DND-41 (cell line): Measurements from ENCODE around the gene ZNF668.

Source experiments
- ATAC-seq: fragments of 200-7000 bp; cut with Tn5 transposase; 3 replicates; pipeline ENCODE4 v1.9.1; 2021; ENCODE audit warnings: low read depth; ENCODE audit not compliant: insufficient read depth
- DNase-seq: peaks from one replicate; pipeline ENCODE4 v3.0.0-alpha.2; 2020
- H2AFZ ChIP-seq: 2 replicates; pipeline ENCODE4 v1.6.0; 2012; ENCODE audit warnings: low read depth, low read length
- H3K27ac ChIP-seq: 2 replicates; pipeline ENCODE4 v1.5.1; 2012; ENCODE audit warnings: low read length, inconsistent platforms
- H3K27me3 ChIP-seq: fragments of 200-600 bp; sonication (generic); 2 replicates; pipeline ENCODE4 v1.6.0; 2012; ENCODE audit warnings: low read length, mild to moderate bottlenecking, inconsistent platforms; ENCODE audit not compliant: insufficient read depth, poor library complexity
- H3K36me3 ChIP-seq: 2 replicates; pipeline ENCODE4 v1.5.1; 2012; ENCODE audit warnings: low read length, inconsistent platforms; ENCODE audit not compliant: insufficient read depth
- H3K4me1 ChIP-seq: 2 replicates; pipeline ENCODE4 v1.5.1; 2012; ENCODE audit warnings: mild to moderate bottlenecking, low read length; ENCODE audit not compliant: insufficient read depth
- H3K4me2 ChIP-seq: 2 replicates; pipeline ENCODE4 v1.6.0; 2012; ENCODE audit warnings: mild to moderate bottlenecking, moderate library complexity, low read length, inconsistent platforms; ENCODE audit not compliant: insufficient read depth
- H3K4me3 ChIP-seq, 2 experiments: fragments of 200-600 bp in 1 of 2; shearing (Covaris generic) in 1 of 2; 2 replicates each; pipeline ENCODE4 v1.5.1; 2012 to 2016; ENCODE audit warnings: inconsistent platforms in 2 of 2, low read length in 2 of 2, mild to moderate bottlenecking in 2 of 2, low read depth in 1 of 2, moderate library complexity in 1 of 2
- H3K79me2 ChIP-seq: 2 replicates; pipeline ENCODE4 v1.6.0; 2012; ENCODE audit warnings: low read length, inconsistent platforms; ENCODE audit not compliant: insufficient read depth
- H3K9ac ChIP-seq: 2 replicates; pipeline ENCODE4 v1.6.0; 2012; ENCODE audit warnings: low read depth, mild to moderate bottlenecking, inconsistent platforms, low read length, moderate library complexity
- H3K9me3 ChIP-seq: 2 replicates; pipeline ENCODE4 v1.5.1; 2012; ENCODE audit warnings: low read length, moderate library complexity, mild to moderate bottlenecking, inconsistent platforms; ENCODE audit not compliant: insufficient read depth, severe bottlenecking
- H4K20me1 ChIP-seq: 2 replicates; pipeline ENCODE4 v1.6.0; 2012; ENCODE audit warnings: low read length; ENCODE audit not compliant: insufficient read depth
- EZH2 ChIP-seq: IDR thresholded peaks from 3 replicates; pipeline ENCODE4 v1.6.1; 2012; ENCODE audit warnings: borderline replicate concordance, low read depth, mild to moderate bottlenecking, moderate library complexity, low read length, inconsistent platforms; ENCODE audit not compliant: severe bottlenecking
- TF ChIP-seq, protein P1 (sequence below): IDR thresholded peaks from 2 replicates; pipeline ENCODE4 v1.5.1; 2012; ENCODE audit warnings: borderline replicate concordance, low read length, moderate library complexity, mild to moderate bottlenecking; ENCODE audit not compliant: poor library complexity, severe bottlenecking; ENCODE audit errors: extremely low read depth

ZNF668 gene

DNA sequence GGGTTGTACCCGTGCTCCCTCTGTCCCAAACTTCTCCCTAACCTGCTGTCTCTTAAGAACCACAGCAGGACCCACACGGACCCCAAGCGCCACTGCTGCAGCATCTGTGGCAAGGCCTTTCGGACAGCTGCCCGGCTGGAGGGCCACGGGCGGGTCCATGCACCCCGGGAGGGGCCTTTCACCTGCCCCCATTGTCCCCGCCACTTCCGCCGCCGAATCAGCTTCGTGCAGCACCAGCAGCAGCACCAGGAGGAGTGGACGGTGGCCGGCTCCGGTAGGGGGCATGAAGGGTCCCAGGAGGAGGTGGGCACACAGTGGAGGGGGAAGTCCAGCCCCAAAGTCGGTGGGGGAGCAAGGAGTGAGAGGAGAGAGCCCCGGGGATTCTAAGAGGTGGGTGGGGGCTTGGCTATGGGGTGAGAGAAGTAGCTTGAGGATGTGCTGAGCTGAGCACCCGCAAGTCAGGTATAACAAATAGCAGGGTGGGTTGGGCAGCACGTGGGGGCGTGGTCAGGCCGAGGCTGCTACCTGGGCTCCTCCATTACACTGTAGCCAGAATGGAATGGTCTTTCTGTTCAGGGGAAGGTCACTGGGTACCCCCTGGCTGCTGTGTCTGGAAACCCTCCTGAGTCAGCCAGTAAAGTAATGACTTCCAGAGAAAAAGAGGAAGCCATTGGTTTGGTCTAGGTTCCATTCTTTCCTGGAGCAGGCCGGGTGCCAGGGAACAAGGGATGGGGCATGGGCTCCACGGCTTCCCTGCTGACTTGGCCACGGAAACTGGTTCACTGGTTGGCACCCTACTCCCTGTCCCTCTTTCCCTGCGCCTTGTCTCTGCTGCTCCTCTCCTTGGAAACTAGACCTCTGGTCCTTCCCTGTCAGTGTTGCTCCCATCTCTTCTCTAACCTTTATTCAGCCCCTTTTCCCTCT is 7.7 kb upstream of the ZNF668 start:
- ATAC-seq (no peak), DNase-seq (no peak)
- Histone ChIP-seq H3K4me3 (no peak overlapping the region), H3K79me2 (peaks cover 56% of the 10 kb centered on the region), H3K4me2 (no peak overlapping the region), H3K9ac (no peak overlapping the region), H4K20me1 (peaks cover 72% of the 10 kb centered on the region), H3K27ac (no peak overlapping the region), H2AFZ (no peak overlapping the region), H3K27me3 (no peaks in the 10 kb centered on the region), H3K36me3 (peaks cover 95% of the 10 kb centered on the region), H3K4me1 (peaks cover 15% of the 10 kb centered on the region), H3K9me3 (no peaks in the 10 kb centered on the region)
- no peak for TF ChIP-seq EZH2
- TF ChIP-seq, protein P1, sequence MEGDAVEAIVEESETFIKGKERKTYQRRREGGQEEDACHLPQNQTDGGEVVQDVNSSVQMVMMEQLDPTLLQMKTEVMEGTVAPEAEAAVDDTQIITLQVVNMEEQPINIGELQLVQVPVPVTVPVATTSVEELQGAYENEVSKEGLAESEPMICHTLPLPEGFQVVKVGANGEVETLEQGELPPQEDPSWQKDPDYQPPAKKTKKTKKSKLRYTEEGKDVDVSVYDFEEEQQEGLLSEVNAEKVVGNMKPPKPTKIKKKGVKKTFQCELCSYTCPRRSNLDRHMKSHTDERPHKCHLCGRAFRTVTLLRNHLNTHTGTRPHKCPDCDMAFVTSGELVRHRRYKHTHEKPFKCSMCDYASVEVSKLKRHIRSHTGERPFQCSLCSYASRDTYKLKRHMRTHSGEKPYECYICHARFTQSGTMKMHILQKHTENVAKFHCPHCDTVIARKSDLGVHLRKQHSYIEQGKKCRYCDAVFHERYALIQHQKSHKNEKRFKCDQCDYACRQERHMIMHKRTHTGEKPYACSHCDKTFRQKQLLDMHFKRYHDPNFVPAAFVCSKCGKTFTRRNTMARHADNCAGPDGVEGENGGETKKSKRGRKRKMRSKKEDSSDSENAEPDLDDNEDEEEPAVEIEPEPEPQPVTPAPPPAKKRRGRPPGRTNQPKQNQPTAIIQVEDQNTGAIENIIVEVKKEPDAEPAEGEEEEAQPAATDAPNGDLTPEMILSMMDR = no peak

- H3K4me2 ChIP-seq = no peak overlapping the region
- ATAC-seq (no peak), DNase-seq (no peak)
- H3K27me3 ChIP-seq = no peaks in the 10 kb centered on the region
- H3K4me3 ChIP-seq = no peak overlapping the region
- no peak overlapping the region for H3K27ac ChIP-seq
- H3K9me3 ChIP-seq = no peaks in the 10 kb centered on the region
- H2AFZ ChIP-seq = no peak overlapping the region
- TF ChIP-seq EZH2 = no peak
- TF ChIP-seq, protein P1 = no peak
- H3K9ac ChIP-seq = no peak overlapping the region
- H4K20me1 ChIP-seq = peaks cover 75% of the 10 kb centered on the region
- peaks cover 15% of the 10 kb centered on the region for H3K4me1 ChIP-seq
- peaks cover 97% of the 10 kb centered on the region for H3K36me3 ChIP-seq
- peaks cover 64% of the 10 kb centered on the region for H3K79me2 ChIP-seq
Observed at GRCh38 chr16:31080756-31081419, 6.8 kb upstream of the ZNF668 start.

DNA sequence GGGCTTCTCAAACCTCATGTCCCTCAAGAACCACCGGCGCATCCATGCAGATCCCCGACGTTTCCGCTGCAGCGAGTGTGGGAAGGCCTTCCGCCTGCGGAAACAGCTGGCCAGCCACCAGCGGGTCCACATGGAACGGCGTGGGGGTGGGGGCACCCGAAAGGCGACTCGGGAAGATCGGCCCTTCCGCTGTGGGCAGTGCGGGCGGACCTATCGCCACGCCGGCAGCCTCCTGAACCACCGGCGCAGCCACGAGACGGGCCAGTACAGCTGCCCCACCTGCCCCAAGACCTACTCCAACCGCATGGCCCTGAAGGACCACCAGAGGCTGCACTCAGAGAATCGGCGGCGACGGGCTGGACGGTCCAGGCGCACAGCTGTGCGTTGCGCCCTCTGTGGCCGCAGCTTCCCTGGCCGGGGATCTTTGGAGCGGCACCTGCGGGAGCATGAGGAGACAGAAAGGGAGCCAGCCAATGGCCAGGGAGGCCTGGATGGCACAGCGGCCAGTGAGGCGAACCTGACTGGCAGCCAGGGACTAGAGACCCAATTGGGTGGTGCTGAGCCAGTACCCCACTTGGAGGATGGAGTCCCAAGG is 6.1 kb upstream of the ZNF668 start:
- no peak overlapping the region for H3K4me3 ChIP-seq
- no peak overlapping the region for H2AFZ ChIP-seq
- TF ChIP-seq EZH2 = no peak
- TF ChIP-seq, protein P1 = no peak
- H3K36me3 ChIP-seq = peaks cover 94% of the 10 kb centered on the region
- H4K20me1 ChIP-seq = peaks cover 77% of the 10 kb centered on the region
- no peak overlapping the region for H3K9ac ChIP-seq
- no peak overlapping the region for H3K4me2 ChIP-seq
- peaks cover 71% of the 10 kb centered on the region for H3K79me2 ChIP-seq
- peaks cover 22% of the 10 kb centered on the region for H3K4me1 ChIP-seq
- H3K27me3 ChIP-seq = no peaks in the 10 kb centered on the region
- DNase-seq (no peak), ATAC-seq (no peak)
- no peaks in the 10 kb centered on the region for H3K9me3 ChIP-seq
- H3K27ac ChIP-seq = no peak overlapping the region
